GM19328 (cell line): ENCODE measurements around the gene ZFAND2A.
"Not testable (repeated sequence)": the region's sequence is repeated elsewhere in the genome, so short reads cannot be mapped to it uniquely, and the experiment has no call there.

Experiments used
- ATAC-seq: cut with Tn5 transposase; IDR thresholded peaks from one replicate; pipeline ENCODE4 v1.9.1; 2021; ENCODE audit warnings: mild to moderate bottlenecking, moderate library complexity; ENCODE audit not compliant: unreplicated experiment

ZFAND2A gene

GRCh38 chr7:1175967-1176851 is 16.2 kb upstream of the ZFAND2A start:
- ATAC-seq = no peak

- no peak for ATAC-seq
Measured at GRCh38 chr7:1175597-1175966, 15.6 kb upstream of the ZFAND2A start.

GRCh38 chr7:1174881-1175596 is 15.0 kb upstream of the ZFAND2A start:
- no peak for ATAC-seq

- ATAC-seq = no peak
Measured at GRCh38 chr7:1174002-1174401, 14.0 kb upstream of the ZFAND2A start.

- no peak for ATAC-seq
Measured at GRCh38 chr7:1172666-1173523, 12.9 kb upstream of the ZFAND2A start.

GRCh38 chr7:1171516-1171915 is 11.5 kb upstream of the ZFAND2A start:
- not testable (repeated sequence) for ATAC-seq

- ATAC-seq = no peak
Measured at GRCh38 chr7:1170741-1171501, 10.9 kb upstream of the ZFAND2A start.

- no peak for ATAC-seq
Measured at GRCh38 chr7:1169409-1170368, 9.7 kb upstream of the ZFAND2A start.

GRCh38 chr7:1168422-1168821 is 8.4 kb upstream of the ZFAND2A start:
- ATAC-seq = no peak

GRCh38 chr7:1164436-1164835 is 4.4 kb upstream of the ZFAND2A start:
- no peak for ATAC-seq

- no peak for ATAC-seq
Measured at GRCh38 chr7:1163121-1163520, 3.1 kb upstream of the ZFAND2A start.

GRCh38 chr7:1160670-1161021 is 650 bp upstream of the ZFAND2A start:
- peak; percentile 10 for ATAC-seq

- not testable (repeated sequence) for ATAC-seq
Measured at GRCh38 chr7:1159231-1159630, 765 bp downstream of the ZFAND2A start.

- ATAC-seq = no peak
Measured at GRCh38 chr7:1158203-1159126, 1.5 kb downstream of the ZFAND2A start.

- no peak for ATAC-seq
Measured at GRCh38 chr7:1156782-1157535, 3.0 kb downstream of the ZFAND2A start.

GRCh38 chr7:1155818-1156781 is 3.9 kb downstream of the ZFAND2A start:
- not testable (repeated sequence) for ATAC-seq
